GM13976 (cell line): ENCODE data around the gene CDKN1C.

Experiments
- DNase-seq: peaks from one replicate; pipeline ENCODE4 v3.0.0; 2012; ENCODE audit warnings: low spot score
- CTCF ChIP-seq: IDR thresholded peaks from 2 replicates; pipeline ENCODE4 v1.5.1; 2012; ENCODE audit warnings: borderline replicate concordance, mild to moderate bottlenecking; ENCODE audit not compliant: insufficient read depth; ENCODE audit errors: extremely low read depth, missing control alignments, control extremely low read depth
- in situ Hi-C: fragments of 300-500 bp; cut with MboI; formaldehyde crosslinking; loops from one replicate; pipeline ENCODE4 v1.12.0; 2022; ENCODE audit warnings: low sequenced_read_pairs, mixed read lengths, inconsistent platforms; ENCODE audit not compliant: unreplicated experiment

Gene CDKN1C

GRCh38 chr11:2919188-2919587, 33.6 kb upstream of the CDKN1C start:
- in situ Hi-C loops = no loop called here

GRCh38 chr11:2917842-2918490, 32.4 kb upstream of the CDKN1C start:
- DNase-seq = no peak
- TF ChIP-seq CTCF = no peak
- in situ Hi-C loops = no loop called here

More at GRCh38 chr11:2919188-2919587, 33.6 kb upstream of the CDKN1C start:
- TF ChIP-seq CTCF = no peak
- DNase-seq = no peak

- in situ Hi-C loops = no loop called here
- no peak for TF ChIP-seq CTCF
- DNase-seq = peak; percentile 41
Measured at GRCh38 chr11:2916892-2917645, 31.5 kb upstream of the CDKN1C start.

- DNase-seq = no peak
- in situ Hi-C loops = no loop called here
- TF ChIP-seq CTCF = no peak
Measured at GRCh38 chr11:2916114-2916891, 30.7 kb upstream of the CDKN1C start.

GRCh38 chr11:2915473-2915872, 29.9 kb upstream of the CDKN1C start:
- no peak for TF ChIP-seq CTCF
- in situ Hi-C loops = no loop called here
- DNase-seq = no peak

- TF ChIP-seq CTCF = no peak
- peak; percentile 42 for DNase-seq
- in situ Hi-C loops = no loop called here
Measured at GRCh38 chr11:2914455-2915195, 29.1 kb upstream of the CDKN1C start.
